Inflammatory macrophage (primary cell): ENCODE data around the gene ADSL.
A peak's percentile ranks its signal among the peaks of the same experiment; 100 is the strongest.

ENCODE experiments used
- DNase-seq, 2 donors: peaks; one replicate each; pipeline ENCODE4 v3.0.0-alpha.2; 2020 to 2022

ADSL gene

GRCh38 chr22:40376149-40376548, 29.8 kb downstream of the ADSL start:
- DNase-seq, result no peak

GRCh38 chr22:40377931-40378330, 31.6 kb downstream of the ADSL start:
- no peak for DNase-seq

GRCh38 chr22:40378448-40378847, 32.1 kb downstream of the ADSL start:
- DNase-seq, result peak; percentile 49 to 65

GRCh38 chr22:40381461-40381860, 35.2 kb downstream of the ADSL start:
- no peak for DNase-seq

- peak; percentile 18 to 32 for DNase-seq
These were observed 37.6 kb downstream of the ADSL start for GRCh38 chr22:40383905-40384304.

- DNase-seq, result peak; percentile 32 to 45
These were observed 38.9 kb downstream of the ADSL start for GRCh38 chr22:40385036-40385782.

- DNase-seq, result no peak
These were observed 41.4 kb downstream of the ADSL start for GRCh38 chr22:40387746-40388145.

GRCh38 chr22:40388231-40388630, 41.9 kb downstream of the ADSL start:
- no peak for DNase-seq

GRCh38 chr22:40391417-40391816, 45.1 kb downstream of the ADSL start:
- no peak for DNase-seq

- DNase-seq, result no peak
These were observed 46.3 kb downstream of the ADSL start for GRCh38 chr22:40392618-40393017.

GRCh38 chr22:40394607-40395006, 48.3 kb downstream of the ADSL start:
- no peak for DNase-seq

- DNase-seq, result no peak
These were observed 49.3 kb downstream of the ADSL start for GRCh38 chr22:40395607-40396006.

GRCh38 chr22:40396882-40397281, 50.6 kb downstream of the ADSL start:
- no peak for DNase-seq

- DNase-seq, result no peak
These were observed 51.1 kb downstream of the ADSL start for GRCh38 chr22:40397396-40397795.

GRCh38 chr22:40399621-40400020, 53.3 kb downstream of the ADSL start:
- no peak for DNase-seq

GRCh38 chr22:40400159-40400558, 53.9 kb downstream of the ADSL start:
- peak; percentile 81 to 82 for DNase-seq

- no peak for DNase-seq
These were observed 55.2 kb downstream of the ADSL start for GRCh38 chr22:40401532-40401931.

GRCh38 chr22:40401981-40402406, 55.7 kb downstream of the ADSL start:
- DNase-seq, result no peak

GRCh38 chr22:40403141-40403540, 56.8 kb downstream of the ADSL start:
- DNase-seq, result no peak

- DNase-seq, result no peak
These were observed 57.4 kb downstream of the ADSL start for GRCh38 chr22:40403651-40404050.

GRCh38 chr22:40404251-40405177, 58.2 kb downstream of the ADSL start:
- no peak for DNase-seq

GRCh38 chr22:40405178-40406062, 59.1 kb downstream of the ADSL start:
- DNase-seq, result no peak
